ENCODE data around the gene SLC25A31.

The SLC25A31 gene

GRCh38 chr4:127731406-127731805, 1.2 kb downstream of the SLC25A31 start:
- Histone ChIP-seq H3K4me3 (ENCODE audit: low read depth in 1 of 2, low read length in 2 of 2) (no peak overlapping the region), H3K9me3 (ENCODE audit: insufficient read depth, low read length, severe bottlenecking) (no peaks in the 10 kb centered on the region), H4K20me1 (ENCODE audit: insufficient read depth, low read length) (no peaks in the 10 kb centered on the region), H3K36me3 (ENCODE audit: insufficient read depth, low read length) (no peaks in the 10 kb centered on the region), H3K27ac (ENCODE audit: low read length) (no peak overlapping the region), H3K27me3 (ENCODE audit: insufficient read depth, low read length, poor library complexity) (no peaks in the 10 kb centered on the region), H3K4me1 (ENCODE audit: insufficient read depth, low read length) (no peaks in the 10 kb centered on the region), H3K9ac (ENCODE audit: low read depth, low read length) (no peak overlapping the region), H3K4me2 (ENCODE audit: insufficient read depth, low read length) (no peak overlapping the region), H3K79me2 (ENCODE audit: insufficient read depth, low read length) (no peaks in the 10 kb centered on the region), H2AFZ (ENCODE audit: low read depth, low read length) (no peak overlapping the region)
- ATAC-seq (ENCODE audit: insufficient read depth, low read depth) (no peak), DNase-seq (no peak)
- TF ChIP-seq CTCF (IDR thresholded peaks at IDR 0.05; ENCODE audit: borderline replicate concordance, extremely low read depth, low read length, poor library complexity, severe bottlenecking): no peak
- TF ChIP-seq EZH2 (IDR thresholded peaks at IDR 0.05; ENCODE audit: borderline replicate concordance, low read depth, low read length, severe bottlenecking): no peak

- Histone ChIP-seq H3K27me3 (ENCODE audit: insufficient read depth, low read length, poor library complexity) (no peaks in the 10 kb centered on the region), H3K36me3 (ENCODE audit: insufficient read depth, low read length) (no peaks in the 10 kb centered on the region), H3K79me2 (ENCODE audit: insufficient read depth, low read length) (no peaks in the 10 kb centered on the region), H3K4me2 (ENCODE audit: insufficient read depth, low read length) (no peak overlapping the region), H3K9ac (ENCODE audit: low read depth, low read length) (no peak overlapping the region), H4K20me1 (ENCODE audit: insufficient read depth, low read length) (no peaks in the 10 kb centered on the region), H2AFZ (ENCODE audit: low read depth, low read length) (no peak overlapping the region), H3K27ac (ENCODE audit: low read length) (no peak overlapping the region), H3K9me3 (ENCODE audit: insufficient read depth, low read length, severe bottlenecking) (no peaks in the 10 kb centered on the region), H3K4me1 (ENCODE audit: insufficient read depth, low read length) (no peaks in the 10 kb centered on the region), H3K4me3 (ENCODE audit: low read depth in 1 of 2, low read length in 2 of 2) (no peak overlapping the region)
- DNase-seq (no peak), ATAC-seq (ENCODE audit: insufficient read depth, low read depth) (peak; percentile 85; the same call in 2 of the 3 replicates)
- TF ChIP-seq CTCF (IDR thresholded peaks at IDR 0.05; ENCODE audit: borderline replicate concordance, extremely low read depth, low read length, poor library complexity, severe bottlenecking): peak; percentile 71
- TF ChIP-seq EZH2 (IDR thresholded peaks at IDR 0.05; ENCODE audit: borderline replicate concordance, low read depth, low read length, severe bottlenecking): no peak
Measured at GRCh38 chr4:127732623-127733328, 2.6 kb downstream of the SLC25A31 start.

- no peaks in the 10 kb centered on the region for H3K4me1 ChIP-seq (ENCODE audit: insufficient read depth, low read length)
- no peaks in the 10 kb centered on the region for H3K9me3 ChIP-seq (ENCODE audit: insufficient read depth, low read length, severe bottlenecking)
- no peaks in the 10 kb centered on the region for H4K20me1 ChIP-seq (ENCODE audit: insufficient read depth, low read length)
- DNase-seq (no peak), ATAC-seq (ENCODE audit: insufficient read depth, low read depth) (no peak)
- H2AFZ ChIP-seq (ENCODE audit: low read depth, low read length): no peak overlapping the region
- no peaks in the 10 kb centered on the region for H3K36me3 ChIP-seq (ENCODE audit: insufficient read depth, low read length)
- no peaks in the 10 kb centered on the region for H3K27me3 ChIP-seq (ENCODE audit: insufficient read depth, low read length, poor library complexity)
- H3K9ac ChIP-seq (ENCODE audit: low read depth, low read length): no peak overlapping the region
- no peak for TF ChIP-seq EZH2 (IDR thresholded peaks at IDR 0.05; ENCODE audit: borderline replicate concordance, low read depth, low read length, severe bottlenecking)
- TF ChIP-seq CTCF (IDR thresholded peaks at IDR 0.05; ENCODE audit: borderline replicate concordance, extremely low read depth, low read length, poor library complexity, severe bottlenecking): no peak
- no peak overlapping the region for H3K4me3 ChIP-seq (ENCODE audit: low read depth in 1 of 2, low read length in 2 of 2)
- H3K4me2 ChIP-seq (ENCODE audit: insufficient read depth, low read length): no peak overlapping the region
- no peak overlapping the region for H3K27ac ChIP-seq (ENCODE audit: low read length)
- no peaks in the 10 kb centered on the region for H3K79me2 ChIP-seq (ENCODE audit: insufficient read depth, low read length)
Measured at GRCh38 chr4:127734976-127735375, 4.8 kb downstream of the SLC25A31 start.
